Myocyte (in vitro differentiated cells): Measurements from ENCODE around the gene GAREM1. TPM values are rescaled to one million over a fixed set of nuclear protein-coding genes. Genes with fewer than 3 reads are reported as not detected.

ENCODE experiments used
- DNase-seq: peaks from one replicate; pipeline ENCODE4 v3.0.0-alpha.2; 2012; ENCODE audit warnings: low read depth
- total RNA-seq: library from RNA; depleted of rRNA; stranded (reverse); fragments of >200 nt; gene quantifications from 2 replicates; pipeline ENCODE4 v1.2.3, GENCODE V29; 2014

The GAREM1 gene
- total RNA-seq, 1 donor from 2014 or later, result 7.2 TPM

DNA sequence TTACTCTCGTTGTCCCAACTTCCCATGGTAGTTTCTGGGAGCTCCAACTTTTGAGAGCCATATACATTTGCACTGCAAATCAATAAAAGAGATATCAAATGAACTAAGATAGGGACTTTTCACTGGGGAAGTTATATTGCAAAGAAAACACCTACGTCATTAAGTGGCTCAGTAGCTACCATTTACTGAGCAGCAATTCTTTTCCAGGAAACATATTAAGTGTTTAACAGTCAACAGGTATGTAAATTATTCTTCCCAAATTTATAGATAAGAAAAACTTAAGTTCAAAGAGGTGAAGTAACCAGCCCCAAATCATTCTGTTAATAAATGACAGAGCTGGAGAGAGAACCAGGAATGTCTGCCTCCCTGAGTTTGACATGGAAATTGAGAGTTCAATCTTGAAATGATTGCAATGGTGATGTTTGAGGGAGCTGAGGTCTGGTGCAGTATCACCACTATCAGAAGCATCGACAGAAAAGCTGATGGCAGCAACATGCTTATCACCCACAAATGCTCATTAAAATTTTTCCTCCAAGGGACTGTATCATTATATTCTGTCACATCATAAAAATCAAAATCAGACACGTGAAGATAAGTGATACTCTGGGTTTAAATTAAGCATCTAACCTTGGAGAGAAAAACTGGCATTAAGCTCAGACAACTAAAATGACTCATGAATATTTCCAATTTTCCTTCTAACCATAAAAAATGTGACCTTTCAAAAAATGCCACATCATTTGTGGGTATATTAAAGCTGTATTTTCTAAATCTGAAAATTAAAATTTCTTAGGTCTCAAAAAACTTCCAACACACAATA, 43.4 kb downstream of the GAREM1 start:
- DNase-seq, result peak; percentile 26

DNA sequence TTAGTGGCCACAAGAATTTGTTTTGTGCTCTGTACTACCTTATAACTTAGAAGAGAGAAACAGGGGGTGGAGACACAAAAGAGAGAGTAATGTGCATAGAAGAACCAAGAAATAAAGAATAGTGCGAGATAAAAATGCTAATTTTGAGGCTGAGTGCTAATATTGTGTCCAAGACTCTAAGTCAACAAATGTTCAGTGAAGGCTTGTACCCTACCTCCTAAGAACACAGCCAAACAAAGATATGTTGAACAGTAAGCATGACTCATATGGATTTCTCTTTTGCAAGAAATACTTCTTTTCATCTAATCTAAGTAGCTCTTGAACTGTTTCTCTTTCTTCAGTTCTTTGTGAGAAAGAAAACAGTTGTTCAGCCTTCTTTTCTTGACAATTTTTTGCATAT, 45.2 kb downstream of the GAREM1 start:
- DNase-seq, result no peak

DNA sequence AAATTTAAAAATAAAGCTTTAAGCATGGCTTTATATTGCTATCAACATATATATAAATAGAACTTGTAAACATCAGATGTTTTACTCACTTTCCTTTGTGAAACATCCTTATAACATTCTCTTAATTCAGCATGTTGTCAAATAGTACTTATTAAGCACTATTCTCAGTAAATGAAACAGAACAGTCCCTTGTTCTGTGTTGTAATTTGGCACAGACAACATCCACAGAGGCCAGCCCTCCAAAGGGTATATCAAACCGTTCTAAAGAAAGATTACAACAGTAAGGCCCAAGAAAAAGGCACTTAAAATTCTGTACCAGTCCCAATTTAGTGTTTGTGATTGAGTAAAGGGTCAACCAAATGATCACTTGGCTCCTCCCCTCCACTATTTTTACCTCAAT, 46.0 kb downstream of the GAREM1 start:
- DNase-seq, result no peak

DNA sequence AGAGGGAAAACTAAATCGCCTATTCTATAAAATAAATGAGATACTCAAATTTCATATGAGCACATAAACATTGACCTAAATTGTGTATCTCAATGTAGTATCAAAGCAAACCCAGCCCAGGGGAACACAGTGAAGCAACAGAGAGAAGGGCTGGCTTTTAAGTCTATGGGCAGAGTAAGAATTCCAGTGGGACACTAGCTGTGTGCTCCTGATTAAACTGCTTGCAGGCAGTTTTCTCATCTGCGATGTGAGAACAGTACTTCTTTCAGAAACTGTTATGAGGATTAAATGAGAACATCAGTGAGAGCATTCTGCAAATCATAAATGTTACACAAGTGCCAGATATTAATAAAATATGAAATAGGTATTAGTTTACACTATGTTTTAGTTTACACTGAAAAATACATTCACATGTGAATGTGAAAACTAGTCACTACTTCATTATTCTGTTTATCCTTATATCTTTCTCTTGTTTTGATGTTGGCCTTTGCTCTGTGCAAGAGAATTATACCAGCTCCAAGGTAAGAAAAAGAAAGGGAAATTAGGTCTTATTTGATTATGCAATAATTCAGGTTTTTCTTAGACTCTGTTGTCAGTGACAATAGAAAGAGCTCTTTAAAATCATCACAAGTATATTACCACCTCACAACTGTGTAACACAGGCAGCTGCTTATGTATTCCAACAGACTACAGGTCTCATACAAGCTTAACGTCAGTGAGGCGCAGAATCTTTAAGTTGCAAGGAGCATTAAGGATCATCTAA, 47.5 kb downstream of the GAREM1 start:
- DNase-seq, result no peak

DNA sequence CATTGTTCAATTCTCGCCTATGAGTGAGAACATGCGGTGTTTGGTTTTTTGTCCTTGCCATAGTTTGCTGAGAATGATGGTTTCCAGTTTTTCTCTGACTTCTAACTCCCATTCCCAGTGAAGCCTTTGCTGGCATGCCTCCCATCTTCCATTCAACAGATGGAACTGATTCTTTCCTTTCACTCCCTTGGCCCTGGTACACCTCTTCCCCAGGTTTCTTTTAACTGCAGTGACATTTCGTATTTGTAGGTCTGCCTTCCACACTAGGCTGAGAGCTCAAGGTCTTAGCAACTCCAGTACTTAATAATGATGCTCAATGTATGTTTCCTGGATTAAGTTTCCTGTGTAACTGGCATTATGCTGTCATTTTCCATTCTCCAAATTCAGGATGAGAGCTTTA, 48.5 kb downstream of the GAREM1 start:
- DNase-seq, result no peak

DNA sequence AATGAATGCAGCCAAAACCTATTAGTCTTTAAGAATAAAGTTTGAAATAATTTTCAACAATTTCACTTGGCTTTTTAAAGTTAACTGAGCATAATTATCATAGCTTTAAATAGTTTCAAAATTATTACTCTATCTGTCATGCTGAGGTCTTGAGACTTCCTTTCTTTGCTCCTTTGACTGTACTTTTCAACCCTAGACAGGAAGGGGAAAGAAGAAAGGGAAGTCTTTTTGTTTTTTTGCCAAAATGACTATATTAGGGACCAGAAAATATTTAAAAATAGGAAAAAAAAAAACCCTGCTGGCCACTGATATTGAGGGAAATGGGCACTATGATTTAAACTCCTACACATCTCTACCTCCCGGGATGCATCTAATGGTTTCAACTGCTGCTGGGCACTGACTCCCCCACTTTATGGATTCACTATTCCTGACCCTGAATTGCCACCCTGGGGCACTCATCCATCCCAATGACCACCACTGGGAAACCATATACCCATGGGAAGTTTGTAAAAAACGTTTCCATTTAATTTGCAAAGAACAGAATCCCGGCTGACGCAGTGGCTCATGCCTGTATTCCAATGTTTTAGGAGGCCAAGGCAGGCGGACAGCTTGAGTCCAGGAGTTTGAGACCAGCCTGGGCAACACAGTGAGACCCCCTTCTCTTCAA, 50.5 kb downstream of the GAREM1 start:
- no peak for DNase-seq

DNA sequence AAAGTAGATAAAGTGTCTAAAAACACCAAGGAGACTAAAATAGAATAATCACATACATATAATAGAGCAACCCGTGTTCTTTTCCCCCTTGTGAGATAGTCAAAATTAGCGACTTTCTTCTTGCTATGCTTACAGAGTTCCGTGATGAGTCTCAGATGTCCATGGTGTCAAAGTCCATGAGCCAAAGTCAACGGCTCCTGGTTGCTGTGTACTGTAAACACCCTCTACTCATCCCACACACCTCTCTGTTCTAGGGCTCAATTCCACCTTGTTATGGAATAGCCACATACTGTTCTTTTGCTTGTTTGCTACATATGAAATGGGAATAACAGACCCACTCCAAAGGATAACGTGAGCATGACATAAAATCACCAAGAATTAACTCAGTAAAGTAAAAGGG, 52.5 kb downstream of the GAREM1 start:
- DNase-seq, result no peak

DNA sequence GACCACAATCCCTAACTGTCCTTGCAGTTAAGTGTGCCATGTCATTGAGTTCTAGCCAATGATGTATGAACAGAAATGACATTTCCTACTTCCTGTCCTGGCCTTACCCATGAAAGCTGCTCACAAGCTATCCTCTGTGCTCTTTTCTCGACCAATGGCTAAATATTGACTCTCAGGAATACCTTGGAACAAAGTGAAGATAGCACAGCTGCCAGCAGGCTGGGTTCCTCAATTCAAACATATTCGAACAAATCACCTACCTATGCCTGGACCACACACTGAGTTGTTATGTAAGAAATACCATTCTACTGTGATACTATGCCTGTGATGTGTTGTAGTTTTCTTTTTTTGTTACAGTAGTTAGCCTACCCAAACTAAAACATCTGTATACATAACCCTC, 65.1 kb downstream of the GAREM1 start:
- DNase-seq, result no peak

DNA sequence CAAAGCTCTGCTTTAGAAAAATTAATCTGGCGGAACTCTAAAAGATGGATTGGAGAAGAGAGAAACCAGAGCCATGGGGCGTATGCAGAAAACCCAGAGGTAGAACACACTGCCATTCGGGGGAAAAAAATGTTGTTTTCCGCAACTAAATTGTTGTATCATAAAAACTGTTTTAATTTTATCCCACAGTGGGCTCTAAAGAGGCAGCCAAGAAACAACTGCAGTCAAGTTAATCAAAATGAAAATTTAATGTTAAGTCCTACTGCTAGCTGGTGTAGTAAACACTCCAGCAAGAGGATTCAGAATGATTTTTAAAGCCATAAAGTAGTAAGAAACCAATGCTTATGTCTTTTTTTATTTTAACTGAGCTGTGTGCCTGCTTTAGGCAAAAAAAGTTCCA, 69.1 kb downstream of the GAREM1 start:
- no peak for DNase-seq

DNA sequence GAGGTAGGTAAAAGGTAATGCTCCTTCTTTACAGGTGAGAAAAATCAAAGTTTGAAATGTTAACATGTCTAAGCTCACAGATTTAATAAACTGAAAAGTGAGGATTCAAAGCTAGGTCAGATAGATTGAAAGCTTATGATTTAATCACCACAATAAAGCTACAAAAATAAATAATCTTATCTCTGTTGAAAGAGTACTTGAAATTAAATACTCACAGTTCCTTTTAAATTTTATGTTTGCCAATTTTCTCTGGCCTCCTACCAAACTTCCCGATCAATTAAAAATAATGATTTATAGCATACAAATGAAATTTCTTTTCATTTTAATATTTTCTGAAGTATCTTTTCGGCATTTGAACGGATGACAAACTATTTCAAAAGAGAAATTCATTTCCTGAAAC, 77.3 kb downstream of the GAREM1 start:
- DNase-seq, result no peak

DNA sequence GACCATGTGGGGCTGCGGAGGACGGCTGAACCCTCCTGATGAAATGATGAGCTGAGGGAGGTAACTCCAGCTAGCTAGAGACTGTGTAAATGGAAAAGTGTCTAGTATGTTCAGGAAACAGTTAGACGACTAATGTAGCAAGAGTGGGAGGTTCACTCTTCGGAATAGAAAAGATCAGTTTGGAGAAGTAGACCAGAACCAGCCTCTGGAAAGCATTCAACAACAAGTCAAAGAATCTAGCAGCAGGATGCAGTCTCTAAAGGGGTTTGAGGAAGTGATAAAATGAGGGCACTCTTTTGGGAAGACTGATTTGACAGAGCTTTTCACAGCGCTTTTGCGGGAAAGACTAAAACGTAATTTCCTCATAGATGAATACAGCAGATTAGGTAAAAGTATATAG, 79.6 kb downstream of the GAREM1 start:
- no peak for DNase-seq

DNA sequence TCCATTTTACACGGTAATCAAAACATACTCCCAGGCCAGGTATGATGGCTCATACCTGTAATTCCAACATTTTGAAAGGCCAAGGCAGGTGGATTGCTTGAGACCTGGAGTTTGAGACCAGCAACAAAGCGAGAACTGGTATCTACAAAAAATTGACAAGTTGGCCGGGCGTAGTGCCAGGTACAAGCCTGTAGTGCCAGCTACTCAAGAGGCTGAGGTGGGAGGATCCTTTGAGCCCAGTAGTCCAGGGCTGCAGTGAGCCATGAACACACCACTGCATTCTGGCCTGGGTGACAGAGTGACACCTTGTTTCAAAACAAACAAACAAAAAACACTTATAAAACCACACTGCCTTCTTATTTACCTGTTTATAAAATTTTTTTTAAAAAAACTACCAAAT, 80.8 kb downstream of the GAREM1 start:
- no peak for DNase-seq

DNA sequence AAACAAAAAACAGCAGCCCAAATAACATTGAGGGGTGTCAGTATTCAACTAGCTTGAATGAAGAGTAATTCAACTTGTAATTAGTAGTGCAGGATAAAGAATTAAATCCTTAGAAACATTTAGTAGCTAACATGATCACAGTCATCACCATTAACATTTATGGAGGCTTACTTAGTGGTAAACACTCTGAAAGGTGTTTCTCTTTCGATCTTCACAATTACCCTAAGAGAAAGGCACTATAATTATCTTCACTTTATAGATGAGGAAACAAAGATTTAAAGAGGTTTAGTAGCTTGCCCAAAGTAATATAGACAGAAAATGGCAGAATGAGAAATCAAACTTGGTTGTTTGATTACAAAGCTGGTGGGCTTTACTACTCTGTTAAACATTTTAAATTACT, 81.5 kb downstream of the GAREM1 start:
- DNase-seq, result no peak

DNA sequence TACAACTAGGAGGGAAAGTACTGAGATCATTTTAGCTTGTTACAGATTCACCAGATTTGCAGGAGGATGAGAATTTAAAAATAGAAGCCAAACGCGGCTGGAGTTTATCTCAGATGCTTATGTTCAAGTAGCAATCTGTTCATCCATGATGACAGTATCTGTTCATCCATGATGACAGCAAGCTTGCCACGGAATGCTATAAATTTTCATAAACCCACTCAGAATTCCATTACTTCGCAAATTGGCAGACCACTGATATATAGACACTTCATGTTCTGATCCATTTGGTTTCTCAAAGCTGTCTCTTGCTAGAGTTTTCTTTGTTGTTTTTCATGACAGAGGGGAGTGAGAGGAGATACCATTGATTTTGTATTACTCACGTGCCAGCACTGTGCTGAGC, 84.2 kb downstream of the GAREM1 start:
- DNase-seq, result no peak

DNA sequence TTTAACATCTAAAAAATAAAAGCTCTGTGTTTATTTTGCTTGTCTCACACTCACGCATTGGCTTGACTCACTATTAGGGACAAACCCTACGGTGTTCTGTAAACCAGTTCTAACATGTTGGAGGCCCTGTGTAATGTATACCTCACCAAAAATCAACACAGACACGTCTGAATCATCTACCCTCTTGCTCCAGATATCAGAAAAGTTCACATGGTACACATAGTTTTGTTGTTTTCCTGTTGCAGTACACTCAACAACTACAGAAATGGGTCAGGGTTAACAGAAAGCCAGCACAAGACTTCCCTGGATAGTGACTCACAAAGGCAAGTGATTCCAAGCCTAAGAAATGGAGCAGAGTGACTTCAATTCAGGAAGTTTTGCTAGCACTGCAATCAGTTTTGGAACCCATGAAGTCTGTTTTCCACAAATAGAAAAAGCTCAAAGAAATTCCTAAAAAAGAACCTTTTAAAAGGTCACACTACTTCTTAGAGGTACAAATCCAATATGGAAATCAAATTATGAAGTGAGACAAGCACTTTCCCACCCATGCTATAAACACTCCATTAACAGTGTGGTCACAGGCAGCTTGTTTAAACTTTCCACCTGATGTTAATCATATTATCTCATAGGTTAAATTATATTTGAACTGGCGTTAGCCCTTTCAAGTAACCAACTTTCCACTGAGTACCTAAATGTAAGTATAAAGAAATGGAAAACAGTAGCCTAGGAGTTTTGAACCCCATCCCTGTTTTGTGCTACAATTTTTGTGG, 87.4 kb downstream of the GAREM1 start:
- peak; percentile 53 for DNase-seq

DNA sequence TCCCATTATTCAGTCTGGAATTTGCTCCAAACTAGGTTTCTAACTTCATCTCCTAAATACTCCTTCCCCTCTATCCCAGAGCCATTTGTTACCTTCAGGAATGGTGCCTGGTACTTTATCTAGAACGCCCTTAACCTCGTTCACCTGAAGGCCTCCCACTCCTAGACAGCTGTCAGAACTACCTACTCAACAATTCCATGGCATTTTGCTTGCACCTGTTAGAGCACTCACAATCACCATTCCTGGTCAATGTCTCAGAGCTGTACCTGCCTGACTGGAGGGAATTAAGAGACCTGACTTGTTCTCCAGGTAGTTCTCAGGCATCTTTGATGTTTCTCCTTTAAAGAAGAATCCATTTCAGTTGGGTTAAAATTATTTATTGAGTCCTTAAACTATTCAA, 88.9 kb downstream of the GAREM1 start:
- DNase-seq, result no peak

DNA sequence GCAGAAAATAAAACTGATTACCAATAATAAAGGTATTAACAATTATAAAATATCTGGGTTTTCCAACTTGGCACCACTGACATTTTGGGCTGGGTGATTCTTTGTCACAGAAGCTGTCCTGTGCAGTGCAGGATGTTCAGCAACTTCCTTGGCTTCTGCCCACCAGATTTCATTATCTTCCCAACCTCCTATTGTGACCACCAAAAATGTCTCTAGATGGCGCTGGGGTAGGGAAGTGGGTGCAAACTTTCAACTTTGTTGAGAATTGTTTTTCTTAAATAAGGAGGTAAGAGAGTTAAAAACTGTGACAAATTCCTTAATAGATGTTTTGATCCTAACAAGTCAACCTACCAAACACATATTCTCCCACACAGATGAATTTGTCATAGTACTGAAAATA, 90.1 kb downstream of the GAREM1 start:
- no peak for DNase-seq

DNA sequence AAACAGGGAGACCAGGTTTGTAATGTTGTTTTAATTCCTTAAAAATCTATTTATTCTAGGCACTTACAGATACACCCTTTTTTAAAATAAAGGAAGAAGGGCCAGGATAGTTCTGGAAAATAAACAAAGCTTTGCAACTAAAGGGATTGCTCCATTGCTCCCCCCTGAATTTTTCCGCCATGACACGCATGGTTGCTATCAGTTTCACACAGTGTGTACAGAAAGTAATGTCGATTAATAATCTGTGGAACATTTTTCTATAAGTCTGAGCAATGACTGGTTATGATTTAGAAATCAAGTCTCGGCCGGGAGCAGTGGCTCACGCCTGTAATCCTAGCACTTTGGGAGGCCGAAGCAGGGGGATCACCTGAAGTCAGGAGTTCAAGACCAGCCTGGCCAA, 90.8 kb downstream of the GAREM1 start:
- DNase-seq, result no peak

DNA sequence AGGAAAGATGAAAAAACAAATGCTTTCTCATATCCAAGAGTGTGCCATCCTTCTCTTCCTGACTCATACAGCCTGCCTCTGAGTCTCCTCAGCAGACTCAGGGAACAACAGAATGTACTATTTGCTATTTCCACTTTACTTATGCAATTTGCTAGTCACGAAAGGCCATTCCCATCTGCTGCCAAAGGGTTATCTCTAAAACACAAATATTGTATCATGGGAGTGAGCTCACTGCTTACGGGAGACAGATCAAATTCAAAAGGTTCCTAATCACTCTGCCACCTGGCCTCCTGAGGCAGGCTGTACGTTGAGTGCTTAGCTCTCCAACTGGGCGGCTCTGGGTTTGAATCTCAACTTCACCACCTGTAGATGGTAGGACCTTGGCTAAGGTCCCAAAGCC, 92.0 kb downstream of the GAREM1 start:
- peak; percentile 22 for DNase-seq

DNA sequence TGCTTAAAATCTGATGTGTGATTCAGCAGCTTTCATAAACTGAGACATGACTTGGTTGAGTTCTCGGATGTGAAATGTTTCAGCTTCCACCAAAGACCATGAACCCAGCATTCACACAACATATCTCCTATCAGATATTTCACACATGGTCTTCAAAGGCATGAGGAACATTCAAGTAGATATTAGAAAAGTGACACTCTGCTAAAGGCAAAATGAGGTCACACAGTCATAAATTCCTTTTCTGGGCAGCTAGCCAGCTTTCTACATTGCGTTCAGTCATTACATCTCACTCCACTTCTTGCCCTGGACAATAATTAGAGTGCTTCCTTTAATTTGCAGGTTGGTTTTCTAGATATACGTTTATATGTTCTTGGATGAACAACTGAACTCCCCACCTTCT, 96.7 kb downstream of the GAREM1 start:
- peak; percentile 61 for DNase-seq

DNA sequence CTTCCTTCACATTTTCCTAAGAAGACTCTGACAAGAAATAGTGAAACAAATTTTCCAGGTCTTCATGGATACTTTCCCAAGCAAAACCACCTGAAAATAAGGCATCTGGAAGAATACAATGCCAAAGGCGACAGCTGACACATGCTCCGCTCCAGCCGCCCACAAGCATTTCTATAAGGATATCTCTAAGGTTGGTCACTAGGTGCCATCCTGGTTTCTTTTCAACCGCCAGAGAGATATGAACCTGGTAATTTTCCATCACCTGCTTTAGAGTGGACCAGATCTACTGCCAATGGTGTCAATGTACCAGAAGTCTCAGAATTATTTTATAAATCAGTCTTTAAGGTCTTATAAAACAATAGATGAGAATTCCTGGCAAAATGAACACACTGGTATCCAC, 97.2 kb downstream of the GAREM1 start:
- no peak for DNase-seq
